BJ (cell line): Measurements from ENCODE around the gene NOTCH1. TPM values are rescaled to one million over a fixed set of nuclear protein-coding genes. Genes with fewer than 3 reads are reported as not detected.

Experiments
- CTCF ChIA-PET: fragments of 350-600 bp; formaldehyde crosslinking; extraction: SDS; loops from one replicate; lab custom pipeline; 2021; ENCODE audit warnings: antibody characterized with exemption, inconsistent platforms; lab: Yijun Ruan, JAX
- POLR2A ChIA-PET: fragments of 300-600 bp; sonication (Branson Sonifier 250); formaldehyde crosslinking; extraction: SDS; loops from one replicate; lab custom pipeline; 2021; ENCODE audit warnings: antibody characterized with exemption; lab: Charles Lee
- DNase-seq: peaks from one replicate; pipeline ENCODE4 v3.0.0-alpha.2; 2011; ENCODE audit warnings: low read depth
- H3K27me3 ChIP-seq: 2 replicates; pipeline ENCODE4 v1.6.0; 2011; ENCODE audit warnings: low read length; ENCODE audit not compliant: control insufficient read depth, insufficient read depth
- H3K36me3 ChIP-seq: 2 replicates; pipeline ENCODE4 v1.5.1; 2011; ENCODE audit warnings: low read length; ENCODE audit not compliant: control insufficient read depth, insufficient read depth
- H3K4me3 ChIP-seq: 2 replicates; pipeline ENCODE4 v1.5.1; 2011; ENCODE audit warnings: low read depth, mild to moderate bottlenecking, control low read depth, low read length
- CTCF ChIP-seq: IDR thresholded peaks from 2 replicates; pipeline ENCODE4 v1.5.1; 2011; ENCODE audit warnings: low read depth, mild to moderate bottlenecking, control low read depth, inconsistent platforms, low read length, moderate library complexity; ENCODE audit not compliant: insufficient read depth
- polyA plus RNA-seq: library from polyadenylated mRNA; depleted of rRNA; stranded (reverse); fragments of >200 nt; gene quantifications from 2 replicates; pipeline ENCODE4 v1.2.3, GENCODE V29; 2011

NOTCH1 gene
- polyA plus RNA-seq, 1 experiment, result 1.3 TPM

- CTCF ChIA-PET, result interaction anchor here (0.7 to 9.0 kb wide), 28 partner anchors 8 to 227 kb away, joined by 3 to 385 read pairs (median 4); no protein-coding TSS in a partner anchor
Observed at GRCh38 chr9:136488247-136489214, 57.3 kb downstream of the NOTCH1 start.

GRCh38 chr9:136487672-136488071 lies 58.2 kb downstream of the NOTCH1 start:
- POLR2A ChIA-PET, result no interaction called here
- Histone ChIP-seq H3K27me3 (no peaks in the 10 kb centered on the region; the same call in 1 of the 2 replicates), H3K36me3 (no peaks in the 10 kb centered on the region), H3K4me3 (no peak overlapping the region)
- no peak for TF ChIP-seq CTCF
- DNase-seq, result no peak
- CTCF ChIA-PET, result interaction anchor here (0.7 to 9.0 kb wide), 24 partner anchors 9 to 547 kb away, joined by 3 to 385 read pairs (median 4); no protein-coding TSS in a partner anchor

More at GRCh38 chr9:136488247-136489214, 57.3 kb downstream of the NOTCH1 start:
- Histone ChIP-seq H3K36me3 (no peaks in the 10 kb centered on the region), H3K4me3 (no peak overlapping the region), H3K27me3 (no peaks in the 10 kb centered on the region; the same call in 1 of the 2 replicates)
- peak; percentile 97 for TF ChIP-seq CTCF
- DNase-seq, result no peak
- POLR2A ChIA-PET, result no interaction called here

GRCh38 chr9:136486823-136487620 lies 58.8 kb downstream of the NOTCH1 start:
- no peak for DNase-seq
- ChIA-PET POLR2A (no interaction called here), CTCF (interaction anchor here (1.0 to 9.0 kb wide), 16 partner anchors 9 to 548 kb away, joined by 3 to 385 read pairs (median 4); no protein-coding TSS in a partner anchor)
- TF ChIP-seq CTCF, result no peak
- H3K27me3 ChIP-seq, result no peaks in the 10 kb centered on the region; the same call in 1 of the 2 replicates
- no peaks in the 10 kb centered on the region for H3K36me3 ChIP-seq
- H3K4me3 ChIP-seq, result no peak overlapping the region

- DNase-seq, result no peak
- CTCF ChIA-PET, result interaction anchor here (0.6 to 9.0 kb wide), 14 partner anchors 10 to 180 kb away, joined by 3 to 385 read pairs (median 9); no protein-coding TSS in a partner anchor
- Histone ChIP-seq H3K27me3 (no peaks in the 10 kb centered on the region; the same call in 1 of the 2 replicates), H3K4me3 (no peak overlapping the region), H3K36me3 (no peaks in the 10 kb centered on the region)
- POLR2A ChIA-PET, result no interaction called here
- TF ChIP-seq CTCF, result no peak
Observed at GRCh38 chr9:136486131-136486530, 59.7 kb downstream of the NOTCH1 start.
